Measurements from ENCODE around the gene TK2. TPM values are rescaled to one million over a fixed set of nuclear protein-coding genes. Genes with fewer than 3 reads are reported as not detected.

TK2 gene
- total RNA-seq, 1 donor from 2014 or later: 4.5 TPM

DNA sequence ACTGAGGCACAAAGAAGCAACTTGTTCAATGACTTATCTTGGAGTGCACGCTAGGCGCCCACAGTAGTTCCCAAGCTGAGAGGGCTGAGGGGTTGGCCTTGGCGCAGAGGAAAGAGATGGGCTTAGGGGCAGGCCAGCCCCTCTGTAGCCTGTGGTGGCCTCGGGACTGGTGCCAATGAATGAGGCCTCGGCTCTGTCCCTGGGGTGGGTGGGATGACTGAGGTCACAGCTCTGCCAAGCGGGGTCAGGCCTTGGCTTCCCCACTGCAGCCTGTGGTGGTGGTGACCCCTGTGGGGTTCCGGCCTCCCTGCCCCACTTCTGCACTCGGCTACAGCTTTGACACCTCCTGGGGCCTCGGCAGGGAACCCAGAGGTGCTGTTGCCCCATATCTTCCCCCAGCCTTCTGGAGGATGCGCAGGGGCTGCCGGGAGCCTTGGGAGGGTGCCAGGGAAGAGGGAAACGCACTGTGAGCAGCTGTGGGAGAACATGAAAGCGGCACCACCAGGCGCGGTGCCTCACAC, 76.8 kb downstream of the TK2 start:
- peaks cover 11% of the 10 kb centered on the region for H3K9me3 Mint-ChIP-seq (ENCODE audit: unreplicated experiment)
- peaks cover 15% of the 10 kb centered on the region for H3K27me3 Mint-ChIP-seq (ENCODE audit: unreplicated experiment)

DNA sequence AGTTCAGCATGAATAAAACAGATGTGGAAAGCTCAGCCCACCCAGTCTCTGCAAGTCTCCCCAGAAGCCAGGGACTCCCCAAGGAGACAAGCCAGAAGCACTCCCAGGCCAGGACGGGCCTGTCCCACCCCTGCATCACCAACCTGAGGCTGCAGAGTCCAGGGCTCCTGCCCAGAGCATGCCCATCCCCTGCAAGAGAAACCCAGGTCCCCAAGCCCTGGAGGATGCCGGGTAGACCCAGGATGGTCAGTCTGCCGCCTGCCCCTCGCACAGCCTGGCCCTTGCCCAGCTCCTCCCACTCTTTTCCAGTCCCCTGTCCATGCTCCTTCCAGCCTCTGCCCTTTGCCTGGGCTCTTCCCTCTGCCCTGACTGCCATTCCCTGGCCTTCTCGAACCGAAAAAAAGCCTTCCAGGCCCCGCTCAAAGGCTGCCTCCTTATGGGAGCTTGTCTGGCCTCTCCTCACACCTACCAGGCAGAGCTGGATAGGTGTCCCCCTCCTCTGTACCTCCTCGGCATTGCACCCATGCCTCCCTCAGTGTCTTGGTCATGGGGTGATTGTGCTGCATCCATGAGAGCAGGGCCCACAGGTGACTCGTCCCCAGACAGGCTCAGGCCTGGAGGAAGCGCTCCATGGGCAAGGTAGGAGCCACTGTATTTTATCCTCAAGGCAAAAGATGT, 78.1 kb downstream of the TK2 start:
- Mint-ChIP-seq H3K4me1 (ENCODE audit: low read depth, unreplicated experiment) (no peaks in the 10 kb centered on the region), H3K9me3 (ENCODE audit: unreplicated experiment) (peaks cover 9% of the 10 kb centered on the region), H3K27ac (ENCODE audit: unreplicated experiment) (no peak overlapping the region), H3K4me3 (ENCODE audit: unreplicated experiment) (no peak overlapping the region), H3K36me3 (ENCODE audit: unreplicated experiment) (no peaks in the 10 kb centered on the region), H3K27me3 (ENCODE audit: unreplicated experiment) (peaks cover 15% of the 10 kb centered on the region)
- no peak for DNase-seq
- TF ChIP-seq, protein P1, sequence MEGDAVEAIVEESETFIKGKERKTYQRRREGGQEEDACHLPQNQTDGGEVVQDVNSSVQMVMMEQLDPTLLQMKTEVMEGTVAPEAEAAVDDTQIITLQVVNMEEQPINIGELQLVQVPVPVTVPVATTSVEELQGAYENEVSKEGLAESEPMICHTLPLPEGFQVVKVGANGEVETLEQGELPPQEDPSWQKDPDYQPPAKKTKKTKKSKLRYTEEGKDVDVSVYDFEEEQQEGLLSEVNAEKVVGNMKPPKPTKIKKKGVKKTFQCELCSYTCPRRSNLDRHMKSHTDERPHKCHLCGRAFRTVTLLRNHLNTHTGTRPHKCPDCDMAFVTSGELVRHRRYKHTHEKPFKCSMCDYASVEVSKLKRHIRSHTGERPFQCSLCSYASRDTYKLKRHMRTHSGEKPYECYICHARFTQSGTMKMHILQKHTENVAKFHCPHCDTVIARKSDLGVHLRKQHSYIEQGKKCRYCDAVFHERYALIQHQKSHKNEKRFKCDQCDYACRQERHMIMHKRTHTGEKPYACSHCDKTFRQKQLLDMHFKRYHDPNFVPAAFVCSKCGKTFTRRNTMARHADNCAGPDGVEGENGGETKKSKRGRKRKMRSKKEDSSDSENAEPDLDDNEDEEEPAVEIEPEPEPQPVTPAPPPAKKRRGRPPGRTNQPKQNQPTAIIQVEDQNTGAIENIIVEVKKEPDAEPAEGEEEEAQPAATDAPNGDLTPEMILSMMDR (IDR thresholded peaks at IDR 0.05; ENCODE audit: partially characterized antibody, unreplicated experiment): no peak

More for the DNA sequence above, 76.8 kb downstream of the TK2 start:
- H3K36me3 Mint-ChIP-seq (ENCODE audit: unreplicated experiment): no peaks in the 10 kb centered on the region
- no peaks in the 10 kb centered on the region for H3K4me1 Mint-ChIP-seq (ENCODE audit: low read depth, unreplicated experiment)
- H3K27ac Mint-ChIP-seq (ENCODE audit: unreplicated experiment): no peak overlapping the region
- no peak for DNase-seq
- H3K4me3 Mint-ChIP-seq (ENCODE audit: unreplicated experiment): no peak overlapping the region
- TF ChIP-seq, protein P1 (IDR thresholded peaks at IDR 0.05; ENCODE audit: partially characterized antibody, unreplicated experiment): no peak

DNA sequence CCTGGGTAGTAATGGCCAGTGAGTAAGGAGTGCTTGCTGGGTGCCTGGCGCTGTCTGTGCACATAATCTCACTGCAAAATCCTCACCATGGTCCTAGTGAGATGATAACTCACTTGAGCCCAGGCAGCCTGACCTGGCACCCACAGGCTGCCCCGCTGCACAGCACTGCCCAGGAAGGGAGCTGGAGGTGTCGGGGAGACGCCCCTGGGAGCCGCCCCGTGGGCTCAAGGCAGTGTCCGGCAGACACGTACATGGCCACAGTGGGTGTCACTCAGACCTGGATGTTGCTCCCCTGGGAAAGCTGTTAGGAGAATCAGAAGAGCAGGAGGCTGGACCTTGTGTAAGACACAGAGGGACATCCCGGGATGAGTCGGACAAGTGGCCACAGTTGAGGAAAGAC, 78.7 kb downstream of the TK2 start:
- Mint-ChIP-seq H3K27me3 (ENCODE audit: unreplicated experiment) (peaks cover 15% of the 10 kb centered on the region), H3K4me1 (ENCODE audit: low read depth, unreplicated experiment) (no peaks in the 10 kb centered on the region), H3K4me3 (ENCODE audit: unreplicated experiment) (no peak overlapping the region), H3K27ac (ENCODE audit: unreplicated experiment) (no peak overlapping the region), H3K36me3 (ENCODE audit: unreplicated experiment) (peaks cover 2% of the 10 kb centered on the region), H3K9me3 (ENCODE audit: unreplicated experiment) (peaks cover 9% of the 10 kb centered on the region)
- DNase-seq: no peak
- TF ChIP-seq, protein P1 (IDR thresholded peaks at IDR 0.05; ENCODE audit: partially characterized antibody, unreplicated experiment): no peak

DNA sequence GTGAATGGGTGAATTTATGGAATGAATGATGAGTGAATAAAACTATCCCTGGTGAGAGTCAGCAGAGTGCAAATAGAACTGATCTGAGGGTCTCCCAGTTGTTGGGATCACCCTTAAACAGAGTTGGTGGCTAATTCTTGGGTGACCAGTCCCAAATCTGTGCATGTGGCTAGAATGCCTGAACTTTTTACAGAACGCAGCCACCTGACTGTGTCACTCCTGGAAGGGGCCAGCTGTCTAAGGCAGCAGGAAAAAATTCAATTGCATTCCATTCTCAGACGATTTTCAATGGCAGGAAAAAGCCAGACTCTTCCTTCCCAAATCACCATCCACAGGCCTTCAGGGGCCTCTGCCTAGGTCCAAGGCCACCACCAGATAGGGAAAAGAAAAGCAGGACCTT, 79.4 kb downstream of the TK2 start:
- DNase-seq: no peak
- Mint-ChIP-seq H3K27me3 (ENCODE audit: unreplicated experiment) (peaks cover 15% of the 10 kb centered on the region), H3K36me3 (ENCODE audit: unreplicated experiment) (peaks cover 5% of the 10 kb centered on the region), H3K4me1 (ENCODE audit: low read depth, unreplicated experiment) (no peaks in the 10 kb centered on the region), H3K4me3 (ENCODE audit: unreplicated experiment) (no peak overlapping the region), H3K27ac (ENCODE audit: unreplicated experiment) (no peak overlapping the region), H3K9me3 (ENCODE audit: unreplicated experiment) (peaks cover 9% of the 10 kb centered on the region)
- TF ChIP-seq, protein P1 (IDR thresholded peaks at IDR 0.05; ENCODE audit: partially characterized antibody, unreplicated experiment): no peak

DNA sequence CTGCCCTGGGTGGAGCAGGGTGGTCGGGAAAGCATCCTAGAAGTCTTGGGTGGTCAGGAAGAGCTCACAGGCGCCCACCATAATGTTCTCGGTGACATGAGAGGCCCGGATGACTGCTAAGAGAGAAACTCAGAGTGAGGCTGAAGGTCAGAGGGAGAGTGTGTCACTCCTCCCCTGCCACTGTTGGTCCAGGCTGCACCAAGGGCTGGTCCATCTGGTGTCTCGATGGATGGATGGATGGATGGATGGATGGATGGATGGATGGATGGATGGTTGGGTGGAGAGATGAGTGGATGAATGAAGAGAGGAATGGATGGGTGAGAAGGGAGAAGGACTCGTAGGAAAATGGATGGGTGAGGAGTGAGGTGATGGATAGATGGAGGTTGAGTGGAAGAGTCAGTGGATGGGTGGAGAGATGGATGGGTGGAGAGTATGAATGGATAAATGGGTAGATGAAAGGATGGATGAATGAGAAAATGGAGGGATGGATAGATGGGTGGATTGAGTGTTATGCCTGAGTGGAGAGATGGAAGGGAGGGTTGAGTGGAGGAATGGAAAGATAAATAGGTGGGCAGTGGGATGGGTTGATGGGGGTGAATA, 79.9 kb downstream of the TK2 start:
- H3K9me3 Mint-ChIP-seq (ENCODE audit: unreplicated experiment): peaks cover 9% of the 10 kb centered on the region
- TF ChIP-seq, protein P1 (IDR thresholded peaks at IDR 0.05; ENCODE audit: partially characterized antibody, unreplicated experiment): no peak
- H3K36me3 Mint-ChIP-seq (ENCODE audit: unreplicated experiment): peaks cover 5% of the 10 kb centered on the region
- no peak for DNase-seq
- no peak overlapping the region for H3K27ac Mint-ChIP-seq (ENCODE audit: unreplicated experiment)
- H3K4me3 Mint-ChIP-seq (ENCODE audit: unreplicated experiment): no peak overlapping the region
- H3K27me3 Mint-ChIP-seq (ENCODE audit: unreplicated experiment): peaks cover 12% of the 10 kb centered on the region
- no peaks in the 10 kb centered on the region for H3K4me1 Mint-ChIP-seq (ENCODE audit: low read depth, unreplicated experiment)
